Medulla oblongata (tissue), 1 donor: ENCODE measurements around the gene BLTP2.
"Not testable (repeated sequence)": the region's sequence is repeated elsewhere in the genome, so short reads cannot be mapped to it uniquely, and the experiment has no call there.

Source experiments
- DNase-seq: peaks from one replicate; pipeline ENCODE4 v3.0.0-alpha.2; 2015; ENCODE audit errors: extremely low spot score

The BLTP2 gene

DNA sequence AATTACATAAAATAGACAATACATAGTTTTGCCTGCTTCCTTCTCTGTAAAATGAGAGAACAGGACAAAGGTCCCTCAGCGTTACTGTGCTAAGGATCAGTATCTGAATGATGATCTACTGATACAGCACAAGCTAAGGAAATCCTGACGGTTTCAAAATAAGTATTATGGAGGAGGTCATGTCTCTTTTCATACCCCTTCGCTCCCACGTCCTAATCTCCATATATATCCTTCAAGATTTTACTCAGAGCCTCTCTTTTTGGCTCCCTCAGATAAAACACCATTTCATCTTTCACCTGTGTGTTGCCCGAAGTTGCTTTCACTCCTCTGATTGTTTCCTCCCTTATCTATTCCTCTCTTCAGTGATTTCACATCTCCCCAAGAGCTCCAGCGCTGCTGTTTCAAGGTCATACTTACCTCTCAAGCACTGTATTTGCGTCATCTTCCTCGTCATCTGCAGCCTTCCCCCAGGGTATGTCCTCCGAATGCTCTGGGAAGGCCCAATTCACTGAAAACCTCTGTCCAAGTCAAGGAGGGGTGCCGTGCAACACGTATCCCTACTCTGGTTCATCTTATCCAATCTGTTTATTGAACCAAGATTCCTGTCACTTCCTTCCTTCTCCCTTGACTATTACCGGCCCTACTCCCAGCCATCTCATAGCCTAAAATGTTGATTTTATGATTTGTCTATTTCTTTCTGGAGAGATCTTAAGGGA lies 1.2 kb upstream of the BLTP2 start:
- DNase-seq = peak; percentile 20

DNA sequence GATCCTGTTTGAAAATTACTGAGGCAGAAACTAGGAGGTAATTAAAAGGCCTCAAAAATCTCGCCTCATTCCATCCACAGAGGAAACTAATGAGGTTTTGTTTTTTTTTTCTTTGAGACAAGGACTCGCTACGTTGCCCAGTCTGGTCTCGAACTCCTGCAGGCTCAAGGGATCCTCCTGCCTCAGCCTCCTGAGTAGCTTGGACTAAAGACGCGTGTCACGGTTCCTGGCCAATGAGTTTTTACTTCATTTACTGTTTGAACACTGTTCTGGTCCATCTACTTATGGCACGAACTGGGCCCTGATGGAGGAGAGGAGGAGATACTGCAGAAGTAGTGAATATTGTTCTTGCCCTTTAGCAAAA lies 600 bp upstream of the BLTP2 start:
- DNase-seq = peak; percentile 20

DNA sequence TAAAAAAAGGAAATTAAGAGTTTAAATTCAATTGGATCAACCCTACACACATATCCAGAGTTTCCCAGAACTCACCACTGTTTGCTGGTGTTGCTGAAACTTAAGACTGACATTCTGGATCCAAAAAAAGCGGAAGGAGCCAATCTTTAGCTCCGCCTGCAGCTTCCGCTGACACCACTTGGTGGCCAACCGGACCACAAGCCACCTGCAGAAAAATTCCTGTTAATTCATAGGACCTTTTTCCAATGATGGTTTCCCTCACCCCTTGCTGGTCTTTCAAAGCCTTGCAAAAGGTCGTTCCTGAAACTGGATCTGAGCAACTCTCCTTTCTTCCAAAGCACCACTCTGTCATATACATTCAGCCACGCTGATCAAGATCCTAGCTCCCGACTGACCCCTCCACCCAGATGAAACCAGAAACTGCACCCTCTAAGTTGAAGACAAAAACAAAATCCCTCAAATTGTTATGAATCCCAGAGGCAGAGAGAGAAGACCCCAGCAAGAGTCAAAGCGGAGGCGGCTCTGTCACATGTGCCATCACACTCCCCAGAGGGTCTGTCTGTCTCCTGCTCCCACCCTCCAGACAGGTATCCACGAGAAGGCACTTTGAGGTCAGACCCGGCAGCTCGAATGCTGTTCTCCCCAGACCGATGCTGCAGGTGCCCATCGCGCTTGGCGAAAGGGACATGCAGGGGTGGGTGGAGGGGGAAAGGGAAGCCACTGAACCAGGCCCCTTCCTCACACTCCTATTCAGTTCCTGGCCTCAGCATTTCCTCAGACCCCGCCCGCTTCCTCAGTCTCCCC lies 773 bp downstream of the BLTP2 start:
- DNase-seq = peak; percentile 56

DNA sequence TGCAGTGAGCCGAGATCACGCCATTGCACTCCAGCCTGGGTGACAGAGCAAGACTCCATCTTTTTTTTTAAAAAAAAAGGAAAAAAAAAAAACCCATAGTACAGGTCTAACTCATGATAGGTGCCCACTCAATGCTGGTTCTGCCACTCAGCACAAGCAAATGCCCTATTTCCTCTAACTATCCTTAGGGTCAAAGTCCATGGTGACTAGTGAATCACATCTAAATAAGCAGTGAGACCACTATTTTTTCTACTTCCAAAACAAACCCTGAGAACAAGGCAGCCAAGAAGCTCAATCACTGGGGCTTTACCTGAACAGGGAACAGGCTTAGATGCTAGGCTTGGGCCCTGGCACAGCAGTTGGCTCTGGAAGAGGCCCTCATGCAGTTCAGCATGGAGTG lies 3.4 kb downstream of the BLTP2 start:
- DNase-seq = no peak

DNA sequence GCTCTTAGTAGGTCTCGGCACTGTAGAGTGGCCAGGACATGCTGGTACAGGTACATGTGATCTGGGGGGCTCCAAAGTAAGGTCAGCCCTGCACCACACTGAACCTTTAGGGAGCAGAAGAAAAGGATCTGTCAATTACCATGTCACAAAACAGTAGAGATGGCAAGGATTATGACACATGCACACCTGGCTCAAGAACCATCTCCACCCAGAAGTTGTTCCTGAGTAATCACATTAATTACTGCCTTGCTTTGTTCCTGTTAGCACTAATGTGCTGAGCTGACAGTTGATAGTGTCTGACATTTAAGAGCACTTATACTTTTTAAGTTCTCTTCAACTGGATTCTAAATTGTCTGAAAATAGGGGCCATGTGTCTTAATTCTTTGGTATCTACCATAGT lies 9.5 kb downstream of the BLTP2 start:
- DNase-seq = no peak

DNA sequence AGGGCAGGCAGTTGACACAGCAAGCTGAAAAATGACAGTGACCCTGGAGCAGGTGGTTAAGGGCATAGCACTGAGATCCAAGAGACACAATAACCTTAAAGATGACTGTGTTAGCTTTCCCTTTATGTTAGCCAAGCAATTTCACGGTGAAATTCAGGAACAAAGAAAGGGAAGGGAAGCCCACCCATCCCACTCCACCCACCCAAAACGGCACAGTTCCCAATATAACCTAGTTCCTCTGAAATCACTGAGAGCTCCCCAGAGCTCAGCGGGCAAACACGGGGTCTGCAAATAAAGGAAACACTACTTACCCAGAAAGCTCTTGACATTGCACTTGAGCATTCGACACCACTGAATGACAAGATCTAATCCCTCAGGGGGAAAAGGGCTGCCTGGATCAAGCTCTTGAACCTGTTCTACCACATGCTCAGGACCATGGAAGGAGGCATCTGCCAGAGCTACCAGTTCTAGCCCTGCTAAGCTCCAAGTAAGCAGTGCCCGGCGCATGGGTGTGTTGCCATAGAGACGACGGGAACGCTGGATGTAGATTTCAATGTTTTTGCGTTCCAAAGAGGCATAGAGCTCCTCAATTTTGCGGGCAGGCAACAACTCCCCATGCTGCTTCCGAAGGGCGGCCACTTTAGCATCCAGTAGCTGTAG lies 10.6 kb downstream of the BLTP2 start:
- no peak for DNase-seq

DNA sequence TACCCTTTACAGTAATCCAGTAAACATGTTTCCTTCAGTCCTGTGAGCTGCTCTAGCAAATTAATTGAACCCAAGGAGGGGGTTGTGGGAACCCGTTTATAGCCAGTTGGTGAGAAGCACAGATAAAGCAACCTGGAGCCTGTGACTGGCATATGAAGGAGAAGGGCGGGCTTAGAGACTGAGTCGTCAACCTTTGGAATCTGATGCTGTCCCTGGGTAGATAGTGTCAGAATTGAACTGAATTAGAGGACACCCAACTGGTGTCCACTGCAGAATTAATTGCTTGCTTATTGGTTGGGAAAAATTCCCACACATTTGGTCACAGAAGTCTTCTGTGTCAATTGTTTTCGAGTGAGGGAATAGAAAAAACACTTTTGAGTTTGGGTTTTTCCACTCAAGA lies 18.1 kb downstream of the BLTP2 start:
- no peak for DNase-seq

DNA sequence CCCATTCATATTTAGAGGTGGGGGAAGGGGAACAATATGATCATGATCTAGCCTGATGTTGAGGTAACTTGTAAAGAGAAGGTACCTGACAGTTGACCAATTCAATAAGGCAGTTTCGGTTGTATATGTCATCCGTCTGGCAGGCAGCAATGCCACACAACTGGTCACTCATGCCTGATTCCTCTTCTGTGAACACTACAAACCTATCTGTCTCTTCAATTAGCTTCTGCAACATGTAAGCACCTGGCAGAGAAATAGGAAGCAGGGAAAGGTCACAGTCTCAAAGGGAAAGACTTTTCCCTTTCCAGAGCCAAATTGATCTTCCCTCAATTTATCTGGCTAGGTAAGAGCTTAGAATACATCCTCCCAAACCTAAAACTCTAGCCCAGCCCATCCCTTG lies 20.8 kb downstream of the BLTP2 start:
- no peak for DNase-seq

DNA sequence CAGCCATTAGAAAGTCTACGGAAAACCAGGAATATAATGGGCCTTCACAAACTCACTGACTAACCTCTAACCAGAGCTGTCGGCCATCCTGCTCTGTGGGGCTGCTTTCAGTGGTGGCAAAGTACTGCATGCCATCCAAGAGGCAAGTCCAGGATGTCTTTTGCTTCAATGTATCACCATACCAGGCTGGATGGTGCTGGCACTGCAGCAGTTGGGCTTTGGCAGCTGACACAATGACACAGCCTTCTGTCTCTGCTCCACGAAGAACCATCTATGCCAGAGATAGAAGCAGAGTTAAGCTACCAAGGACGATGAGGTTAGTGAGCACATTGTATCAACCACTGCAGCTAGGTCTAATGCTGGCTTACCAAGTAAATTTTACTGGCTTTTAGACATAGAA lies 21.3 kb downstream of the BLTP2 start:
- DNase-seq = no peak

DNA sequence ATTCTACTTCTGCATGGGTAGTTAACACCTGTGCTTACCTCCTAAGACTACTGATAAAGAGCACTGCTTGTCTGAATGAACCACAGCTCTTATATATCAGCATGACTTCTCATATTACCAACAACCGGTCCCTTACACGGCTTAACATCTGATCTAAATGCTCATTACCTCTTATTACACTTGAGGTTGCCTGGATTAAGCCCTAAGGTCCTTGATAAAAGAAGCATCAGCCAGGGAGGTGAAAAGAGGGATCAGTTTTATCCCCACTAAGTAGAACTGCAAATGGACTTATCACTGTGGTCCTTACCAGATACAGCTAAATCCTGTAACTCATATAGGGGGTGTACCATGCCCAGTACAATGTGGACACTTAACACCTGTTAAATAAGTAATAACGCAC lies 22.8 kb downstream of the BLTP2 start:
- DNase-seq = no peak

DNA sequence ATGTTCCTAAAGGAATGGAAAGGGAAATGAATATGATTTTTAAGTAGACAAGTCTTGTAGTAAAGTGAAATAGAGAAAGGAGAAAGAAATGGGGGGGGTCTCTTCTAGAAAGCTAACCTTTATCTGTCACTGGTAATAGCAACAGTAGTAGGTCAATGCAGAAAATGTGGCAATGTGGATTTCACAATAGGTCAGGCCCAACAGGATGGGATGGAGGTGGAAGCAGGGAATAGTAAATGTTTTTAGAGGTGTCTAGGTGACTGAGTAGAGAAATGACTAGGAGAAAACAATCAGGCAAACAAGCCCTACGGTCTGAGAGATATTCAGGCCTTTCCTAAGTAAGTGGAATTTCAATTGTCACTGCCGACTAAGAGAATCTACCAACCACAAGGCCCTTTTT lies 24.9 kb downstream of the BLTP2 start:
- no peak for DNase-seq

DNA sequence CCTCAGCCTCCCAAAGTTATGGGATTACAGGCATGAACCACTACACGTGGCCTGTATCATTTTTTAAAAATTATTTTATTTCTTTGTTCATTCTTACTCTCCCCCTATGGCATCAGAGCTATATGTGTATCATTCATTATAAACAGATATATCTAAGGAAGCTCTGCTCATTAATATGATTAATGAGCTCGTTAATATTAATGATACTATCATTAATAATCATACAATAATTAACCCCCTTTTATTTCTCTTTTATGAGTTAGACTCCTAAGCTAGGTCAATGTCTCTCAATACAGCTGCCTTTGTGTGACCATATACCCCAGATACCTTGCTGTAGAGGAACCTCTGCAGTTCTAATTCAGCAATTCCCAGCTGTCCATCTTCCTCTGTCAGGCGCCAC lies 26.5 kb downstream of the BLTP2 start:
- no peak for DNase-seq

DNA sequence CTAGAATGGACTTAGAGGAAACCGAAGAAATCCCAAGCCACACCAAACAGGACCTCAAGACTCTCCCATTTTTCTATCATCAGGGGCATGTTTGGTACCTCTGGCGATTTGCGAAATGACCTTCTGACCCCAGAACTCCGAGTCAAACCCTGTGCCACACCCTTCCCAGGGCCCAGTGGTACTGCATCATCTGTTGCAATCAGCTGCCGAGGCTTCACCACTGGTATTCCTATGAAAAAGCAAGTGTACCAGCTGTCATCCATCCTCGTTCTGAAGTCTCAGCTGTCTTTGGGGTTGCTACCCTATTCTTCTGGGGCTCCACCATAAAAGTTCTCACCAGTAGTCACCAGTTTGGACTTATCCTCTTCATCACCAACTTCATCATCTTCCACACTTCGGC lies 28.7 kb downstream of the BLTP2 start:
- no peak for DNase-seq

DNA sequence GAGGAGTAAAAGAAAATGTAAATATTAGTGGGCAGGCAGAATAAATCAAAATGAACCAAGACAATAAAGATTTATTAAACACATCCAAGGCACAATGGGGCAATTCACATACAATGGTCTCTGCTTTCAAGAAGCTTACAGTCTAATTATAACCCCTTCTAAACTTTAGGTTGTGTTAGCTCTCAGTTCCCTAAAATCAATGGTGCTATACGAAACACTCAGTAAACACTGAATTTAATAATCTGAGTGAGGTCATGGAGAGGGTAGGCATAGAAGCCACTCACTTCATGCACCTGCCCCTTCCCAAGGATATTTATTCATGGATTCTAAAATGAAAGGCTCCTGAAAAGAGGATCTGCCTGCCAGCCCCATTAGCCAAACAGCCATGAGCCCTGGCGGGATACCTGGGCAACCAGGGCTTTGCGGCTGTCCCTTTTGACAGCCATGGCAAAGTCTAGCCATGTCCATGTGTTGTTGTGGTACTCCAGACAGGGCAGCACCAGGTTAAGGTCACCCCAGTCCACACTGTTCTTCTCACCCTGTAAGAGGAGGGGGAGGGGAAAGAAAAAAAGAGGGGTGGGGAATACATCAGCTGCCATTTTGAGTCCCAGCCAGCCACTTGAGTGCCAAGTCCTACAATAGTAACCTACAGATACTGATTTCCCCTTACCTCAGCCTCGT lies 29.6 kb downstream of the BLTP2 start:
- DNase-seq = no peak

DNA sequence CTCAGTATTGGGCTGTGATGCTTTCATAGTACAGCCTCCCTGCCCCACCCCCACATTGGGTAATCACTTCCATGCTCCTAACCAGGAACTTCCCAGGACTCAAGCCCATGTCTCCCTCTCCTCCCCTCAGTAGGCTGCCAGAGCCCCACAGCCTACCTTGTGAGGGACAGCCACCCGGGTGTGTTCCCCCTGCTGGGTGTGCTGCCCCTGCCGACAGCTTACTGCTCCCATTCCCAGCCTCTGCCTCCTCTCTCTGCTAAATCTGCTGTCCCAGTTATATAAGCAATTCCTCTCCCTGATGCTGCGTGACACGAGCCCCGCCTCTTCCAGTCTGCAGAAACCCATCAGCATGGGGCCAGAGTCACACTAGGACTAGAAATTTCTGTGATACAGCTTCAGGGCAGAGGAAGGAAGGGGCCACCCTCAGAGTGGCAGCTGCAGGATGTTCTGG lies 31.0 kb downstream of the BLTP2 start, which contains the start of gene RSKR:
TSS of gene RSKR (minus strand) at position 255 of the 451 bp plus-strand sequence. CDS start at position 231, 24 bp downstream.
- no peak for DNase-seq

DNA sequence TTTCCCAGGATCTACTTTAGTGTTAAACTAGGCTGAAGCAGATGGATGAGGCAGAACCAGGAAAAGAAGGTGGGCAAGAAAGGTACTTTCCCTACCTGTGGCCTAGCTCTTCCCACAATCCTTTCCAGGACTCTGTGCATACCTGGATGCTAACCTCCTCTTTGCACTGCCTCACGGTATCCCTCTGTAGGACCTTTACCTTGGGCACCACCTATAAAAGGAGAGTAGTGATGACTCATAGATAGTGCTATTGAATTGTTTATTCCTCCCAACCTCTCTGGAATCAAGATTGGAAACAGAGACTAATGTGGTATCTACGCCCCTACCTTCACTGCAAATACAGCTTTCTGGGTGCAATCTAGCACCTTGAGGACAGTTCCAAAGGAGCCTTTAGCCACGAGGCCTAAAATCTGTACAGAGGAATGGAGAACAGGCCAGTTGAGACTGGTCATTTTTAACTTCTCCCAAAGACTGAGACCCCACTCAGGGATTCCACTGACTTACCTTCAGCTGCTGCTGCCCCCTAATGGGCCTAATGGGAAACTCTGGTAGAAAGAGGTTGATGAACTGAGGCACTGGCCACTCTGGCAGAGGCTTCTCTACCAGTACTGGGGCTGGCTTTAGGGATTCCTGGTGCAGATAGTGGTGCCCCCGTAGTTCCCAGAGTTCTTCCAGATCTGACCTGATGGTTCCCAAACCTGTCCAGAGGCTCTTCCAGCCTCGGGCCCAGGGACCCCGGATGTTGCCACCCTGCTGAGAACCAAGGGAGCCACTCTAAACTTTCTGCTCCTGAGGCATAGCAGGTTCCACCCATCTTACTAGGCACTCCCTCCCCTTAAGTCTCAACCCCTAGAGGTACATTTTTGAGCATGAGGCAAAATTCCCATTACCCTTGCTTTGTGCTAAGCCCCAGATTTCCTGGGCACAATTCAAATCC lies 31.8 kb downstream of the BLTP2 start:
- DNase-seq = peak; percentile 62

DNA sequence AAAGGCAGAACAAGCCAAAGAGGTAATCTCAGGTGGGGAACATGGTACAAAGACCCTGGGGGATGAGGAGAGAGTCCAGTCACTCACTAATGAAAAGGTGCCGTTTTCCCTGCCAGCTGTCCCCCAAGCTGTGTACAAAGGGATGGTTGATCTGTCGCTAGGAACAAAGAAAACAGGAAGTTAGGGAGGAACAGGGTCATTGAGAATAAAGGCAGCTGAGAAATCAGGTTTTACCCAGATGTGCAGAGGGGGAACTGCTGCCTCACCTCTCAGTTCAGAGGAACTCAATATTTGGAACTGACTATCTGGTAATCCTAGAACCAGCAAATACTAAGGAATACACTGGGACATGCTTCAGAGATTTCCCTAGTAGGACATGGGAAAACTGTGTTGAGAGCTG lies 32.4 kb downstream of the BLTP2 start:
- no peak for DNase-seq

DNA sequence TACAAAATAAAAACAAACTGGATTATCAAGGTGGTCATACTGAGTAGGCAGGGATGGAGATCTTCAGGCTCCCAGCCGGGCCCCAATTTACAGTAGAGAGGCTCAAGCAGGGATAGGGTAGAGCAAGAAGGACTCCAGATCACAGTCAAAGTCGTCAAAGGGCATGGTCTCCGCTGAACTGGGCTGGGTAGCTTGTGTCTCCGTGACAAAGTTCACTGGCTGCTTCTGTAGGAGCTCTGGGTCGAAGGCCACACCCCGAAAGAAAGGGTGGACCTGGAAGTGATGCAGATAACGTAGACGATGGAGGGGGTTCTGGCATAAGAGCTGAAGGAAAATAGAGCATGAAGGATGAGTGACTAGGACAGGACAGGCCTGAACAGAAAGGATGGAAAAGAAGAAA lies 34.6 kb downstream of the BLTP2 start:
- no peak for DNase-seq

DNA sequence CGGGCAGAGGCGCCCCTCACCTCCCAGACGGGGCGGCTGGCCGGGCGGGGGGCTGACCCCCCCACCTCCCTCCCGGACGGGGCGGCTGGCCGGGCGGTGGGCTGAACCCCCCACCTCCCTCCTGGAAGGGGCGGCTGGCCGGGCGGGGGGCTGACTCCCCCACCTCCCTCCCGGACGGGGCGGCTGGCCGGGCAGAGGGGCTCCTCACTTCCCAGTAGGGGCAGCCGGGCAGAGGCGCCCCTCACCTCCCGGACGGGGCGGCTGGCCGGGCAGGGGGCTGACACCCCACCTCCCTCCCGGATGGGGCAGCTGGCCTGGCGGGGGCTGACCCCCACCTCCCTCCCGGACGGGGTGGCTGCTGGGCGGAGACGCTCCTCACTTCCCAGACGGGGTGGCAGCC lies 40.9 kb downstream of the BLTP2 start:
- DNase-seq = not testable (repeated sequence)

DNA sequence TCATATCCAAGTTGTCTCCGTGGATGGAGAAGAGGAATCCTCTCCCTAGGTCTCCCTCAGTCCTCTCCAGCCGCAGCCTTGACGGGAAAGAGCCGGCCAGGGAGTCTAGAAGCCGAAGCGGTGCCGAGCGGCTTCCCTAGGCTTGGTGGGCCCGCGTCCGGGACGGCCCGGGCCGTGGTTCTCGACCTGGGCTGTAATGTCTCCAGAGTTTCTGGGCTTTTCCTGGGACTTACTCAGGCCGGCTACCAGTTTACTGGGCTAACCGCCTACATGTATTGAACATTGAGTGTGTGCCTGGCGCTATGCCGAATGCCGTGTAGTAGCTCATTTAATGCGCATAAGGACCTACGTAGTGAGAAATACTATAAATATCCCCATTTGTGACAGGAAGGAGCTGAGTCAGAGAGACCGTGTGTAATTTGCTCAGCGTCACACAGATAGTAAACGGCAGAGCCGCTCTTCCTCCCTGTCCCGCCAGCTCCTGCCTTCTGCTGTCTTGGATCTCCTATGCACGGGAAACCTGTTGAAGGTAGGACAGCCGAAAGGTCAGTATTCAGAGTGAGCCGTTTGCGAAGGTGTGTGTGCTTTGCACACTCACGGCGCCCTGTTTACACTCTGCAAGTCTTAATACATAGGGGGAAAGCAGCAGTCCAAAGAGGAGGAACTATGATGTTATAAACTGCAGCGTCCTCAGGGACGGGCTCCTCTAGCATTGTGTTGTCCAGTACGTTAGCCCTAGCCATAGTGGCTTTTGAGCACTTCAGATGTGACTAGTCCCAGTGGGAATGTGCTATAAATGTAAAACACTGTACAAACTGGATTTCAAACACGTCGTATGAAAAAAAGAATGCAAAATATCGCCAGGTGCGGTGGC lies 45.4 kb downstream of the BLTP2 start:
- DNase-seq = peak; percentile 45
